ENCODE measurements around the gene WDR17. TPM values are rescaled to one million over a fixed set of nuclear protein-coding genes. Genes with fewer than 3 reads are reported as not detected.

WDR17 gene
- total RNA-seq, 4 donors from 2014 or later = 0.13 to 0.58 (median 0.32) TPM; not detected in 1

DNA sequence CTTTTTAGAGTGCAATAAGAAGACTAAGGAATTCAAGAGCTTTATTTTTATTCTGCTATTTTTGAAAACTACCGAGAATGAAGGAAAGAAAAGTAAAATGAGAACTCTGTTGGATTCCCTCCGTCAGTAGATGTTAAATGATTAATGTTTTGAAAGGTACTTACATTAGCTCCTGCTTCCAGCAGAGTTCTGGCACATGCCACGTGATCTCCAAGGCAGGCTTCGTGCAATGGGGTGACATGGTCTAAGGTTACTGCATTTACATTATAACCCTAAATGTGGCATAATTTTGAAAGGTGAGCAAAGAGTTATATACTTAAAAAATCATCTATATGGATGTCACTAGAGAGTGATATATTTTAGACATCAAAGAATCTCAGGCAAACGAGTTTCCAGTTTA is 156.5 kb downstream of the WDR17 start:
- no peak overlapping the region for H3K4me3 ChIP-seq (ENCODE audit: low read depth, poor library complexity, severe bottlenecking)
- WGBS, 2 donors = 50% methylated on average over 5 of the region's 5 CpGs
- no peak for DNase-seq (ENCODE audit: low spot score in 2 of 2)
- intact Hi-C loops (cut with DNase I; ENCODE audit: low total_unique reads) = no loop called here
- TF ChIP-seq POLR2A (IDR thresholded peaks at IDR 0.05) = no peak
- TF ChIP-seq, protein P1, sequence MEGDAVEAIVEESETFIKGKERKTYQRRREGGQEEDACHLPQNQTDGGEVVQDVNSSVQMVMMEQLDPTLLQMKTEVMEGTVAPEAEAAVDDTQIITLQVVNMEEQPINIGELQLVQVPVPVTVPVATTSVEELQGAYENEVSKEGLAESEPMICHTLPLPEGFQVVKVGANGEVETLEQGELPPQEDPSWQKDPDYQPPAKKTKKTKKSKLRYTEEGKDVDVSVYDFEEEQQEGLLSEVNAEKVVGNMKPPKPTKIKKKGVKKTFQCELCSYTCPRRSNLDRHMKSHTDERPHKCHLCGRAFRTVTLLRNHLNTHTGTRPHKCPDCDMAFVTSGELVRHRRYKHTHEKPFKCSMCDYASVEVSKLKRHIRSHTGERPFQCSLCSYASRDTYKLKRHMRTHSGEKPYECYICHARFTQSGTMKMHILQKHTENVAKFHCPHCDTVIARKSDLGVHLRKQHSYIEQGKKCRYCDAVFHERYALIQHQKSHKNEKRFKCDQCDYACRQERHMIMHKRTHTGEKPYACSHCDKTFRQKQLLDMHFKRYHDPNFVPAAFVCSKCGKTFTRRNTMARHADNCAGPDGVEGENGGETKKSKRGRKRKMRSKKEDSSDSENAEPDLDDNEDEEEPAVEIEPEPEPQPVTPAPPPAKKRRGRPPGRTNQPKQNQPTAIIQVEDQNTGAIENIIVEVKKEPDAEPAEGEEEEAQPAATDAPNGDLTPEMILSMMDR (IDR thresholded peaks at IDR 0.05) = no peak

DNA sequence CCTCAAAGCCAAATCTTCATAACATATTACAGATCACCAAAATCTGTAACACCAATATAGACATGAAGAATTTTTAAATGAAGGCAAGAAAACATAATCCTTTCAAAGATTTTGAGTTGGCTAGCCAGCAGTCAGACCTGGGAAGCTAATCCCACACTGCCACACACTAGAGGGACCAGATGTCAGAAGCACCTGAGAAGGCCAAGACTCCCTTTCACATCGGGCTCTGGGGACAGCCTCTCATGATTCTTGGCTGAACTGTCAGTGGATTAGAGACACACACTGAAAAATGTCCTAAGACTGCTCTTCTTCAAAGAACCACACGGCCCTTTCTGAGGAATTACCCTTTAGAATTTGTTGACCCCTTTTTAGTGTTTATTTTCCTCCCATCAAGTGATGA is 157.9 kb downstream of the WDR17 start:
- WGBS, 2 donors = 60 to 72% methylated on average over 2 of the region's 2 CpGs
- DNase-seq (ENCODE audit: low spot score in 2 of 2) = no peak
- intact Hi-C loops (cut with DNase I; ENCODE audit: low total_unique reads) = no loop called here
- TF ChIP-seq, protein P1 (IDR thresholded peaks at IDR 0.05) = no peak
- TF ChIP-seq POLR2A (IDR thresholded peaks at IDR 0.05) = no peak
- no peak overlapping the region for H3K4me3 ChIP-seq (ENCODE audit: low read depth, poor library complexity, severe bottlenecking)

DNA sequence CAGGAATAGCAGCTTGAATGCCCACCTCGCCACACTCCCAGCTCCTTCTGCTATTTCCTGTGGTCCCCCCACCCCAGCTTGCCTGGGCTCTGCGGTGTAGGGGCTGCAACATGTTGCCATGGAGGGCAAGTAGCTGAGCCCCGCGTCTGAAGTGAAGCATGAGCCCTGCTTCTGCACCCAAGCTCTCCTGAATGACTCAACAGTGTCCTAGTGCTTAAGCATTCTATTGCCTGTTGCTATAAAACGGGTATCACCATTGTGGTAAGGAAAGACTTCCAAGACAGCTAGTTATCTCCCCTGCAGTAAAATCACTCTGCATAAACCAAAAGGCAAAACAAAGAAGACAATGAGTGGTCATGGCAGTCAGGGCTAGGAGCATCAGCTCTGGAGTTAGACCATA is 161.1 kb downstream of the WDR17 start:
- no peak for DNase-seq (ENCODE audit: low spot score in 2 of 2)
- 79 to 81% methylated on average over 5 of the region's 5 CpGs for whole genome bisulfite sequencing, 2 donors
- intact Hi-C loops (cut with DNase I; ENCODE audit: low total_unique reads) = no loop called here
- H3K4me3 ChIP-seq (ENCODE audit: low read depth, poor library complexity, severe bottlenecking) = no peak overlapping the region
- TF ChIP-seq, protein P1 (IDR thresholded peaks at IDR 0.05) = no peak
- TF ChIP-seq POLR2A (IDR thresholded peaks at IDR 0.05) = no peak

DNA sequence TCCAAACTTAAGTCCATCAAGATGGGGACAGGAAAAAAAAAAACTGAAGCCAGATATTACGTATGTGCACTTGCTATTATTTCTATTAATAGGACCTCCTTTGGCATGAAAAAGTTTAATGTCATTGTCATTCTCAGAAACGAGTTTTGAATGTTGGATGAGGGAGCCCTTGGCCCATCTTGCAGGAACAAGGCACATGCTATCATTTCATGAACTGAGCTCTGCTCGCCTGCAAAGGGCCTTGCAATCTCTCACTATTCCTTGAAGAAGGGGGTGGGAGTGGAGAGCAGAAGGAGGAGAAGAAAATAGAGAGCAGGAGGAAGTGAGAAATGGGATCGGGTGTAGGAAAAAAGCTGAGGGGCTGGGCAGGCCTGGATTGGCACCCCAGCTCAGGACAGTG is 164.0 kb downstream of the WDR17 start:
- no peak for DNase-seq (ENCODE audit: low spot score in 2 of 2)
- no peak for TF ChIP-seq POLR2A (IDR thresholded peaks at IDR 0.05)
- TF ChIP-seq, protein P1 (IDR thresholded peaks at IDR 0.05) = no peak
- WGBS, 2 donors = 60% methylated on average over 4 of the region's 4 CpGs
- no peak overlapping the region for H3K4me3 ChIP-seq (ENCODE audit: low read depth, poor library complexity, severe bottlenecking)
- intact Hi-C loops (cut with DNase I; ENCODE audit: low total_unique reads) = no loop called here

Other genes starting within 250 kb of the WDR17 start
- gene SPATA4, start 129.7 kb downstream of the WDR17 start, total RNA-seq = not detected
- under 1 TPM in 1 of 4 donors, not detected in 3; 0.07 TPM for gene ASB5, start 203.4 kb downstream of the WDR17 start, total RNA-seq